Endodermal cell (in vitro differentiated cells): ENCODE results near the gene STK32B. TPM values are rescaled to one million over a fixed set of nuclear protein-coding genes. Genes with fewer than 3 reads are reported as not detected.
A peak's percentile ranks its signal among the peaks of the same experiment; 100 is the strongest.

Source experiments
- DNase-seq: peaks from one replicate; pipeline ENCODE4 v3.0.0-alpha.2; 2017
- H3K27ac ChIP-seq: 2 replicates; pipeline ENCODE4 v1.5.1; 2013; ENCODE audit warnings: mild to moderate bottlenecking, low read depth, low read length, moderate library complexity
- H3K27me3 ChIP-seq: 2 replicates; pipeline ENCODE4 v1.6.1; 2013; ENCODE audit warnings: mild to moderate bottlenecking, low read length, moderate library complexity; ENCODE audit not compliant: insufficient read depth, control insufficient read depth, poor library complexity, severe bottlenecking
- H3K36me3 ChIP-seq: 2 replicates; pipeline ENCODE4 v1.7.0; 2013; ENCODE audit warnings: mild to moderate bottlenecking, low read length, moderate library complexity; ENCODE audit not compliant: control insufficient read depth, insufficient read depth
- H3K4me1 ChIP-seq: one replicate; pipeline ENCODE4 v1.7.0; 2013; ENCODE audit warnings: low read length; ENCODE audit not compliant: control insufficient read depth, insufficient read depth
- H3K4me3 ChIP-seq: 2 replicates; pipeline ENCODE4 v1.5.1; 2013; ENCODE audit warnings: mild to moderate bottlenecking, low read length, moderate library complexity
- H3K9ac ChIP-seq: 2 replicates; pipeline ENCODE4 v1.6.1; 2013; ENCODE audit warnings: mild to moderate bottlenecking, low read length, moderate library complexity; ENCODE audit not compliant: poor library complexity, severe bottlenecking; ENCODE audit errors: extremely low read depth
- H3K9me3 ChIP-seq: 2 replicates; pipeline ENCODE4 v1.6.1; 2013; ENCODE audit warnings: mild to moderate bottlenecking, low read length, moderate library complexity; ENCODE audit not compliant: control insufficient read depth
- H3K27ac Mint-ChIP-seq: 2 replicates; pipeline ENCODE4 v1.8.0; 2020; ENCODE audit warnings: mixed read lengths
- H3K27me3 Mint-ChIP-seq: 2 replicates; pipeline ENCODE4 v1.8.0; 2021; ENCODE audit warnings: mild to moderate bottlenecking, mixed read lengths; ENCODE audit not compliant: insufficient read depth
- H3K36me3 Mint-ChIP-seq: 2 replicates; pipeline ENCODE4 v1.8.0; 2020; ENCODE audit warnings: low read depth, mixed read lengths
- H3K4me1 Mint-ChIP-seq: 2 replicates; pipeline ENCODE4 v1.8.0; 2020; ENCODE audit warnings: mixed read lengths
- H3K4me3 Mint-ChIP-seq: 2 replicates; pipeline ENCODE4 v1.8.0; 2020; ENCODE audit warnings: mild to moderate bottlenecking, moderate library complexity, mixed read lengths
- H3K9me3 Mint-ChIP-seq: 2 replicates; pipeline ENCODE4 v1.8.0; 2020; ENCODE audit warnings: mild to moderate bottlenecking, mixed read lengths
- WGBS, 2 experiments: methylation state at CpG; one replicate each; pipeline versions ENCODE4 v1.1.5 to v1.1.7; 2013; ENCODE audit warnings: missing lambda C conversion rate in 2 of 2, mixed read lengths in 1 of 2; ENCODE audit not compliant: insufficient coverage in 1 of 2, insufficient read length in 1 of 2; 5-methylcytosine and 5-hydroxymethylcytosine counted together
- total RNA-seq, 2 donors: library from RNA; stranded (reverse); fragmentation: NEBNext Ultra II Directional in 1 of 2; extraction: Animal tissue kit (Norgen Biotek cat#: 25700) in 1 of 2; gene quantifications; 2 replicates in 1 of 2; 3 replicates in 1 of 2; pipeline ENCODE4 v1.2.1, GENCODE V29; 2021
- TF ChIP-seq, protein P1 (sequence below): fragments of 200-600 bp; sonication (generic); conservative IDR thresholded peaks from 2 replicates; pipeline ENCODE4 v1.5.0; 2021; ENCODE audit warnings: antibody characterized with exemption, mild to moderate bottlenecking

STK32B gene
- total RNA-seq, 2 donors from 2014 or later = 1.4 to 1.5 TPM

DNA sequence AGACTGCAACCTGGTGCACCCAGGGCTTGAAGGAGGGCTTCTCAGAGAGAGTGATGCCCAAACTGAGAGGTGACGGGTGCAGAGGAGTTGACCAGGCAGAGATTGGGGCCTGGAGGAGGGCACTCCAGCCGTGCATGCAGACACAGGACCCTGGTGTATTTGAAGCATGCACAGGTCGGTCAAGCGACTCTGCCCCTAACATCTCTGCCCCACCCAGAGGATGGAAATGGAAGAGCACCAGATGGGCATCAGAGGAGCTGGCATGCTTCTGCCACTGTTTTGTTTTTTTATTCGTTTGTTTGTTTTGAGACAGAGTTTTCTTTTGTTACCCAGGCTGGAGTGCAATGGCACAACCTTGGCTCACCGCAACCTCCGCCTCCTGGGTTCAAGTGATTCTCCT, 336.2 kb downstream of the STK32B start:
- TF ChIP-seq, protein P1, sequence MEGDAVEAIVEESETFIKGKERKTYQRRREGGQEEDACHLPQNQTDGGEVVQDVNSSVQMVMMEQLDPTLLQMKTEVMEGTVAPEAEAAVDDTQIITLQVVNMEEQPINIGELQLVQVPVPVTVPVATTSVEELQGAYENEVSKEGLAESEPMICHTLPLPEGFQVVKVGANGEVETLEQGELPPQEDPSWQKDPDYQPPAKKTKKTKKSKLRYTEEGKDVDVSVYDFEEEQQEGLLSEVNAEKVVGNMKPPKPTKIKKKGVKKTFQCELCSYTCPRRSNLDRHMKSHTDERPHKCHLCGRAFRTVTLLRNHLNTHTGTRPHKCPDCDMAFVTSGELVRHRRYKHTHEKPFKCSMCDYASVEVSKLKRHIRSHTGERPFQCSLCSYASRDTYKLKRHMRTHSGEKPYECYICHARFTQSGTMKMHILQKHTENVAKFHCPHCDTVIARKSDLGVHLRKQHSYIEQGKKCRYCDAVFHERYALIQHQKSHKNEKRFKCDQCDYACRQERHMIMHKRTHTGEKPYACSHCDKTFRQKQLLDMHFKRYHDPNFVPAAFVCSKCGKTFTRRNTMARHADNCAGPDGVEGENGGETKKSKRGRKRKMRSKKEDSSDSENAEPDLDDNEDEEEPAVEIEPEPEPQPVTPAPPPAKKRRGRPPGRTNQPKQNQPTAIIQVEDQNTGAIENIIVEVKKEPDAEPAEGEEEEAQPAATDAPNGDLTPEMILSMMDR = peak; percentile 51
- Histone ChIP-seq H3K36me3 (no peaks in the 10 kb centered on the region), H3K4me1 (no peaks in the 10 kb centered on the region), H3K4me3 (no peak overlapping the region), H3K27ac (no peak overlapping the region), H3K9me3 (no peaks in the 10 kb centered on the region), H3K9ac (no peak overlapping the region), H3K27me3 (no peaks in the 10 kb centered on the region)
- Mint-ChIP-seq H3K36me3 (no peaks in the 10 kb centered on the region), H3K4me3 (no peak overlapping the region), H3K27ac (no peak overlapping the region), H3K27me3 (peaks cover 8% of the 10 kb centered on the region), H3K9me3 (no peaks in the 10 kb centered on the region), H3K4me1 (no peaks in the 10 kb centered on the region)
- WGBS, 2 experiments = 79 to 80% methylated on average over 7 of the region's 7 CpGs
- DNase-seq = peak; percentile 53

DNA sequence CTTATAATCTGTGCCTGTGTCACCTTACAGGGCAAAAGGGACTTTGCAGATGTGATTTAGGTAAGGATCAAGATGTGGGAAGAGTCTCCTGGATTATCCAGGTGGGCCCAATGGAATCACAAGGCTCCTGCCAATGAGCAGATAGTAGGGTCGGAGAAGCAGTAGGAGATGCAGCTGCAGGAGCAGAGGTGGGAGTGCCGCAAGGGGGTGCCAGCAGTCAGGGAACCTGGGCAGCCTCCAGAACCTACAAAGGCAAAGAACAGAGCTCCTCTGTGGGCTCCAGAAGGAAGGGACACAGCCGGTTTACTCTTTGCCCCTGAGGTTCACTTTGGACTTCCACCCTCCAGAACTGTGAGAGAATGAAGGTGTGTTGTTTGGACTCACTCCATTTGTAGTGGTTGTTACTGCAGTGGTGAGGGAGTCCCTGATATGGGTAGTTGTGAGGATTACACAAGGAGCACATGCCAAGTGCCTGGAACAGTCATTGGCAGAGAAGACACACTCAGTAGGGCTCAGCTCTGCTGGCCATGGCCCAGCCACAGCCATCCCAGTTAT, 338.6 kb downstream of the STK32B start:
- Histone ChIP-seq H3K27me3 (no peaks in the 10 kb centered on the region), H3K27ac (no peak overlapping the region), H3K4me3 (no peak overlapping the region), H3K4me1 (no peaks in the 10 kb centered on the region), H3K9me3 (no peaks in the 10 kb centered on the region), H3K9ac (no peak overlapping the region), H3K36me3 (no peaks in the 10 kb centered on the region)
- Mint-ChIP-seq H3K4me1 (no peaks in the 10 kb centered on the region), H3K9me3 (peaks cover 2% of the 10 kb centered on the region), H3K27me3 (peaks cover 2% of the 10 kb centered on the region), H3K27ac (no peak overlapping the region), H3K36me3 (no peaks in the 10 kb centered on the region), H3K4me3 (no peak overlapping the region)
- WGBS, 2 experiments = 30 to 43% methylated on average over 2 to 3 of the region's 3 CpGs
- TF ChIP-seq, protein P1 = peak; percentile 41
- peak; percentile 59 for DNase-seq

DNA sequence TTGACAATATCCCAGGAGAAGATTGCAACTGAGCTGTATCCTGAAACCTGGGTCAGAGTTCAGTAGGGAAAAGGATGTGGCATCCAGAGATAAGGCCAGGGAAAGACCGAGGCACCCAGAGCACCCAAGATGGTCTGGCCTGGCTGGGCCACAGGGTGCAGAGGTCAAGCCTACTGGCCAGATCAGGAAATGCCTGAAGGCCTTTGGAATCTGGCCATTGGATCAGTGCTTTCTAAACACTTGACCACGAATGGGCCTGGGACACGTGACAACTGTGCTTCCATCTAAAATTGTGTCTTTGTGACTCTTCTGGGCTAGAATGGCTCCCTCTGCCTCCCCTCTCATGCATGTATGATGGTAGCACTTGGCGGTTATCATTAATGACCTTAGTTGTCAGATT, 340.2 kb downstream of the STK32B start:
- DNase-seq = no peak
- Histone ChIP-seq H3K27me3 (no peaks in the 10 kb centered on the region), H3K4me1 (no peaks in the 10 kb centered on the region), H3K9ac (no peak overlapping the region), H3K36me3 (no peaks in the 10 kb centered on the region), H3K4me3 (no peak overlapping the region), H3K27ac (no peak overlapping the region), H3K9me3 (no peaks in the 10 kb centered on the region)
- 83 to 88% methylated on average over 2 to 4 of the region's 4 CpGs for WGBS, 2 experiments
- Mint-ChIP-seq H3K27me3 (no peaks in the 10 kb centered on the region), H3K4me1 (no peaks in the 10 kb centered on the region), H3K4me3 (no peak overlapping the region), H3K36me3 (no peaks in the 10 kb centered on the region), H3K9me3 (peaks cover 2% of the 10 kb centered on the region), H3K27ac (no peak overlapping the region)
- TF ChIP-seq, protein P1 = peak; percentile 13
